Measurements from ENCODE around the gene PDE6H.

The PDE6H gene

GRCh38 chr12:14975457-14975856 lies 2.6 kb downstream of the PDE6H start:
- DNase-seq (ENCODE audit: low read depth) = no peak

- DNase-seq (ENCODE audit: low read depth) = no peak
Observed at GRCh38 chr12:14976658-14977057, 3.8 kb downstream of the PDE6H start.

GRCh38 chr12:14979468-14979867 lies 6.6 kb downstream of the PDE6H start:
- no peak for DNase-seq (ENCODE audit: low read depth)

- no peak for DNase-seq (ENCODE audit: low read depth)
Observed at GRCh38 chr12:14981049-14981448, 8.2 kb downstream of the PDE6H start.

- DNase-seq (ENCODE audit: low read depth) = no peak
Observed at GRCh38 chr12:14982562-14982961, 9.7 kb downstream of the PDE6H start.

GRCh38 chr12:14982991-14983390 lies 10.1 kb downstream of the PDE6H start:
- DNase-seq (ENCODE audit: low read depth) = no peak

GRCh38 chr12:14984036-14984435 lies 11.2 kb downstream of the PDE6H start:
- DNase-seq (ENCODE audit: low read depth) = no peak

- no peak for DNase-seq (ENCODE audit: low read depth)
Observed at GRCh38 chr12:14984766-14985285, 12.0 kb downstream of the PDE6H start.

GRCh38 chr12:14986449-14986848 lies 13.6 kb downstream of the PDE6H start:
- DNase-seq (ENCODE audit: low read depth) = no peak

- no peak for DNase-seq (ENCODE audit: low read depth)
Observed at GRCh38 chr12:14988035-14988434, 15.2 kb downstream of the PDE6H start.

- DNase-seq (ENCODE audit: low read depth) = no peak
Observed at GRCh38 chr12:14989790-14990189, 16.9 kb downstream of the PDE6H start.

GRCh38 chr12:14991069-14991468 lies 18.2 kb downstream of the PDE6H start:
- no peak for DNase-seq (ENCODE audit: low read depth)

GRCh38 chr12:14992673-14993072 lies 19.8 kb downstream of the PDE6H start:
- no peak for DNase-seq (ENCODE audit: low read depth)

- DNase-seq (ENCODE audit: low read depth) = no peak
Observed at GRCh38 chr12:14993117-14993516, 20.3 kb downstream of the PDE6H start.

GRCh38 chr12:14993537-14994266 lies 20.9 kb downstream of the PDE6H start:
- no peak for DNase-seq (ENCODE audit: low read depth)

- no peak for DNase-seq (ENCODE audit: low read depth)
Observed at GRCh38 chr12:14994610-14995009, 21.8 kb downstream of the PDE6H start.

GRCh38 chr12:14995583-14996425 lies 23.0 kb downstream of the PDE6H start:
- no peak for DNase-seq (ENCODE audit: low read depth)

- no peak for DNase-seq (ENCODE audit: low read depth)
Observed at GRCh38 chr12:14997998-14998397, 25.2 kb downstream of the PDE6H start.

- no peak for DNase-seq (ENCODE audit: low read depth)
Observed at GRCh38 chr12:14999021-14999694, 26.3 kb downstream of the PDE6H start.

GRCh38 chr12:14999695-15000365 lies 27.0 kb downstream of the PDE6H start:
- no peak for DNase-seq (ENCODE audit: low read depth)

GRCh38 chr12:15000575-15000974 lies 27.7 kb downstream of the PDE6H start:
- DNase-seq (ENCODE audit: low read depth) = no peak

Data from GM04503 (cell line).